Measurements from ENCODE around the gene CDON. TPM values are rescaled to one million over a fixed set of nuclear protein-coding genes. Genes with fewer than 3 reads are reported as not detected.

Gene CDON
- total and polyA plus RNA-seq, 2 of the 13 experiments (the other 11 are each of a cell fraction or from before 2014, with no cell fraction given): 9.6 to 12.8 TPM

DNA sequence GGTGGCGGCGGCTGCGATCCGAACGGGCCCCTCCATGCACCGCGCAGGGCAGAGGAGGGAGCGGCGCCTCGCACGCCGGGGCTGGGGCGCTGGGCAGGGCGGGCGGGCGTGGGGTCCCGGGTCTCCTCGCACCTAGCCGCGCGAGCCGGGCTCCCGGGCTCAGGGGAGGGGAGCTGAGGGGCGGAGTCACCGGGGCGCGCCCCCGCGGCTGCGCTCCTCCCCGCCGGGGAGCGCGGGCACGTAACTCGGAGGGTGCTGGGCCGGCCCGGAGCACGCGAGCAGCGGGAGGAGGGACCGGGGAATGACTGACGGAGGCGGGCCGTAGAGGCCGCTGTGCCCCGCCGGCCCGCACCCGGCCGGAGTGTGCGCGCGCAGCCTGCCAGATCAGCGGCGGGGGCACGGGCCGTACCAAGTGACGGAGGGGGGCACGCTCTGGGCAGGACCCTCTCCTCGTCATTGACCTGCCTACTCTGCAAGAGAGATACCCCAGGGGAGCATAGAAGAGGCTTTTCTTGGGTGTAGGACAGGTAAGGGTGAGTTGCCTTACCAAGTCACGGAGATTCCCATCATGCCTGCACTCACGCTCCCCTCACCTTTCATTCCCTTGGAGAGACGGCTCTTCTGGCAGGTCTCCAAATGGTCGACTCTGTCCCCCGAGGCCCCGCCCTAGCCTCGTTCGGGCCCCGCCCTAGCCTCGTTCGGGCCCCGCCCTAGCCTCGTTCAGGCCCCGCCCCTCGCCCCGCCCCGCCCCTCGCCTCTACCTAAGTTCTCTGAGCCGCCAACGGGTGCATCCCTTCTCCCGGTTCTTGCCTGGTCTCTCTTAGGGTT lies at the start of gene CDON (continued):
- TF ChIP-seq, protein P1, sequence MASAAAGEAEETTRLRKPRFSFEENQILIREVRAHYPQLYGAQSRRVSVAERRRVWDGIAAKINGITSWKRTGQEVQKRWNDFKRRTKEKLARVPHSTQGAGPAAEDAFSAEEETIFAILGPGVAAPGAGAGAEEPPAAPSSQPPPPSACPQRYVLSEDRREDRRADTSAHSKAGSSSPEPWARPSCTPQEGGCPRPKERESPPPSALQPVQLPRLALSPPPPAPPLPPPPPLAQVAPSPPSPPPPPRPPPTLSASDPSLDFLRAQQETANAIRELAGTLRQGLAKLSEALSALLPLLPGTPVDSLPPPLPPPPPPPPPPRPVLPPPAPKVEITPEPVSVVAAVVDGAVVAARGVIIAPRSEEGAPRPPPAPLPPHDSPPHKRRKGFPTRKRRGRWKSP (CRISPR knock-in tag; IDR thresholded peaks at IDR 0.05): no peak
- TF ChIP-seq NRL (CRISPR knock-in tag; IDR thresholded peaks at IDR 0.05; ENCODE audit: borderline replicate concordance): no peak
- no peak for TF ChIP-seq NFKB2 (CRISPR knock-in tag; IDR thresholded peaks at IDR 0.05; ENCODE audit: borderline replicate concordance)
- no peak for TF ChIP-seq AHR (CRISPR knock-in tag; IDR thresholded peaks at IDR 0.05)
- no peak for TF ChIP-seq REPIN1 (CRISPR knock-in tag; IDR thresholded peaks at IDR 0.05; ENCODE audit: borderline replicate concordance, low read depth)
- no peak for TF ChIP-seq ZSCAN12 (CRISPR knock-in tag; IDR thresholded peaks at IDR 0.05)
- no peak for TF ChIP-seq ZNF34 (CRISPR knock-in tag; IDR thresholded peaks at IDR 0.05; ENCODE audit: borderline replicate concordance)
- no peak for TF ChIP-seq NCOA2 (CRISPR knock-in tag; IDR thresholded peaks at IDR 0.05)
- TF ChIP-seq RXRB (CRISPR knock-in tag; IDR thresholded peaks at IDR 0.05; ENCODE audit: borderline replicate concordance): 0 out of 2 replicates have a peak, but pooled peaks have one; percentile 51
- TF ChIP-seq RXRA (CRISPR knock-in tag; IDR thresholded peaks at IDR 0.05): peak; percentile 44; the same call in 1 of the 2 replicates
- TF ChIP-seq, protein P2, sequence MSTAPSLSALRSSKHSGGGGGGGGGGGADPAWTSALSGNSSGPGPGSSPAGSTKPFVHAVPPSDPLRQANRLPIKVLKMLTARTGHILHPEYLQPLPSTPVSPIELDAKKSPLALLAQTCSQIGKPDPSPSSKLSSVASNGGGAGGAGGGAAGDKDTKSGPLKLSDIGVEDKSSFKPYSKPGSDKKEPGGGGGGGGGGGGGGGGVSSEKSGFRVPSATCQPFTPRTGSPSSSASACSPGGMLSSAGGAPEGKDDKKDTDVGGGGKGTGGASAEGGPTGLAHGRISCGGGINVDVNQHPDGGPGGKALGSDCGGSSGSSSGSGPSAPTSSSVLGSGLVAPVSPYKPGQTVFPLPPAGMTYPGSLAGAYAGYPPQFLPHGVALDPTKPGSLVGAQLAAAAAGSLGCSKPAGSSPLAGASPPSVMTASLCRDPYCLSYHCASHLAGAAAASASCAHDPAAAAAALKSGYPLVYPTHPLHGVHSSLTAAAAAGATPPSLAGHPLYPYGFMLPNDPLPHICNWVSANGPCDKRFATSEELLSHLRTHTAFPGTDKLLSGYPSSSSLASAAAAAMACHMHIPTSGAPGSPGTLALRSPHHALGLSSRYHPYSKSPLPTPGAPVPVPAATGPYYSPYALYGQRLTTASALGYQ (CRISPR knock-in tag; IDR thresholded peaks at IDR 0.05): no peak
- TF ChIP-seq EEA1 (CRISPR knock-in tag; IDR thresholded peaks at IDR 0.05; ENCODE audit: borderline replicate concordance): no peak
- TF ChIP-seq, protein P3, sequence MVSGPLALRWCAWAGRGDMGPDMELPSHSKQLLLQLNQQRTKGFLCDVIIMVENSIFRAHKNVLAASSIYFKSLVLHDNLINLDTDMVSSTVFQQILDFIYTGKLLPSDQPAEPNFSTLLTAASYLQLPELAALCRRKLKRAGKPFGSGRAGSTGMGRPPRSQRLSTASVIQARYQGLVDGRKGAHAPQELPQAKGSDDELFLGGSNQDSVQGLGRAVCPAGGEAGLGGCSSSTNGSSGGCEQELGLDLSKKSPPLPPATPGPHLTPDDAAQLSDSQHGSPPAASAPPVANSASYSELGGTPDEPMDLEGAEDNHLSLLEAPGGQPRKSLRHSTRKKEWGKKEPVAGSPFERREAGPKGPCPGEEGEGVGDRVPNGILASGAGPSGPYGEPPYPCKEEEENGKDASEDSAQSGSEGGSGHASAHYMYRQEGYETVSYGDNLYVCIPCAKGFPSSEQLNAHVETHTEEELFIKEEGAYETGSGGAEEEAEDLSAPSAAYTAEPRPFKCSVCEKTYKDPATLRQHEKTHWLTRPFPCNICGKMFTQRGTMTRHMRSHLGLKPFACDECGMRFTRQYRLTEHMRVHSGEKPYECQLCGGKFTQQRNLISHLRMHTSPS (CRISPR knock-in tag; IDR thresholded peaks at IDR 0.05; ENCODE audit: low read depth): no peak
- TF ChIP-seq ZBTB7A (CRISPR knock-in tag; IDR thresholded peaks at IDR 0.05): no peak
- TF ChIP-seq, protein P4, sequence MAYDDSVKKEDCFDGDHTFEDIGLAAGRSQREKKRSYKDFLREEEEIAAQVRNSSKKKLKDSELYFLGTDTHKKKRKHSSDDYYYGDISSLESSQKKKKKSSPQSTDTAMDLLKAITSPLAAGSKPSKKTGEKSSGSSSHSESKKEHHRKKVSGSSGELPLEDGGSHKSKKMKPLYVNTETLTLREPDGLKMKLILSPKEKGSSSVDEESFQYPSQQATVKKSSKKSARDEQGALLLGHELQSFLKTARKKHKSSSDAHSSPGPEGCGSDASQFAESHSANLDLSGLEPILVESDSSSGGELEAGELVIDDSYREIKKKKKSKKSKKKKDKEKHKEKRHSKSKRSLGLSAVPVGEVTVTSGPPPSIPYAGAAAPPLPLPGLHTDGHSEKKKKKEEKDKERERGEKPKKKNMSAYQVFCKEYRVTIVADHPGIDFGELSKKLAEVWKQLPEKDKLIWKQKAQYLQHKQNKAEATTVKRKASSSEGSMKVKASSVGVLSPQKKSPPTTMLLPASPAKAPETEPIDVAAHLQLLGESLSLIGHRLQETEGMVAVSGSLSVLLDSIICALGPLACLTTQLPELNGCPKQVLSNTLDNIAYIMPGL (CRISPR knock-in tag; IDR thresholded peaks at IDR 0.05; ENCODE audit: borderline replicate concordance in 1 of 2, low read depth in 1 of 2): peak; percentile 36 to 39; a peak in 1 of 4 replicates
- no peak for TF ChIP-seq ZNF747 (CRISPR knock-in tag; IDR thresholded peaks at IDR 0.05; ENCODE audit: borderline replicate concordance)
- TF ChIP-seq ASH2L (IDR thresholded peaks at IDR 0.05; ENCODE audit: insufficient read length, low read depth, low read length): no peak
- peak; percentile 56; the same call in 1 of the 2 replicates for TF ChIP-seq ZNF12 (CRISPR knock-in tag; IDR thresholded peaks at IDR 0.05)
- 0 out of 2 replicates have a peak, but pooled peaks have one; percentile 41 for TF ChIP-seq ZNF543 (CRISPR knock-in tag; IDR thresholded peaks at IDR 0.05)
- no peak for TF ChIP-seq CBX5 (CRISPR knock-in tag; IDR thresholded peaks at IDR 0.05; ENCODE audit: borderline replicate concordance)

Measured in HepG2 (cell line).